A673 (cell line): ENCODE results near the gene PRSS8.

Source experiments
- CTCF ChIP-seq: fragments of 300-800, 200-600 bp; sonication (generic); conservative IDR thresholded peaks from 2 replicates; pipeline ENCODE4 v1.5.1; 2017; ENCODE audit warnings: low read depth, mild to moderate bottlenecking, antibody characterized with exemption, low read length, moderate library complexity, mixed read lengths
- EZH2 ChIP-seq: fragments of 200-600 bp; sonication (generic); IDR thresholded peaks from 2 replicates; pipeline ENCODE4 v1.6.1; 2017; ENCODE audit warnings: borderline replicate concordance, low read depth, mild to moderate bottlenecking, mixed read lengths, antibody characterized with exemption, low read length; ENCODE audit not compliant: poor library complexity, severe bottlenecking

- no peak for TF ChIP-seq CTCF
- TF ChIP-seq EZH2, result no peak
These were observed 50.8 kb downstream of the PRSS8 start for GRCh38 chr16:31084584-31085302.
